Pancreas (tissue), 10 donors: ENCODE data around the gene LCN2. TPM values are rescaled to one million over a fixed set of nuclear protein-coding genes. Genes with fewer than 3 reads are reported as not detected.

Source experiments
- ATAC-seq, 4 donors: fragments of 200-7000 bp; cut with Tn5 transposase; one replicate each; pipeline versions ENCODE4 v1.8.0 to v1.9.1; 2020; ENCODE audit warnings: mild to moderate bottlenecking in 4 of 4, moderate library complexity in 4 of 4
- DNase-seq, 6 donors: peaks; one replicate each; pipeline ENCODE4 v3.0.0-alpha.2; 2020
- FAIRE-seq: peaks from 2 replicates; lab custom pipeline; 2012; peaks lifted over from hg19 to GRCh38; lab: Jason Lieb, UNC
- H3K27ac ChIP-seq, 4 donors: fragments of 200-600 bp; sonication (generic); 1 replicate in 3 of 4; 2 replicates in 1 of 4; pipeline versions ENCODE4 v1.5.0 to v1.8.0; 2020
- H3K27me3 ChIP-seq, 4 donors: fragments of 200-600 bp; one replicate each; pipeline ENCODE4 v1.8.0; 2021
- H3K36me3 ChIP-seq, 3 donors: fragments of 200-600 bp; sonication (generic) in 1 of 3; one replicate each; pipeline versions ENCODE4 v1.5.0 to v1.8.0; 2020 to 2021
- H3K4me1 ChIP-seq, 3 donors: fragments of 200-600 bp; one replicate each; pipeline ENCODE4 v1.8.0; 2021
- H3K4me3 ChIP-seq, 4 donors: fragments of 200-600 bp; sonication (generic) in 2 of 4; one replicate each; pipeline versions ENCODE4 v1.5.0 to v1.8.0; 2020 to 2021
- H3K9me3 ChIP-seq, 4 donors: fragments of 200-600 bp; one replicate each; pipeline ENCODE4 v1.8.0; 2021
- CTCF ChIP-seq, 4 donors: fragments of 200-600 bp; sonication (generic) in 3 of 4; IDR thresholded peaks; one replicate each; pipeline versions ENCODE4 v1.5.0 to v1.8.0; 2021; ENCODE audit warnings: antibody characterized with exemption in 4 of 4
- WGBS, 2 donors: extraction: QIAGEN DNeasy Blood & Tissue Kit; methylation state at CpG; one replicate each; pipeline ENCODE4 v1.1.7; 2013; 5-methylcytosine and 5-hydroxymethylcytosine counted together
- intact Hi-C, 3 donors: fragments of 100-400 bp; cut with DNase I; formaldehyde crosslinking; loops; one replicate each; pipeline versions ENCODE4 v1.11.1 to v1.14.2; 2022
- polyA plus RNA-seq, 2 donors: library from polyadenylated mRNA; stranded (reverse); fragments of 200-250 nt; gene quantifications; one replicate each; pipeline ENCODE4 v1.2.3, GENCODE V29; 2013
- total RNA-seq, 6 donors: library from RNA; stranded (reverse); fragmentation: NEBNext Ultra II Directional in 4 of 6; extraction: Animal tissue kit (Norgen Biotek cat#: 25700) in 4 of 6; gene quantifications; one replicate each; pipeline versions ENCODE4 v1.2.1 to v1.2.4, GENCODE V29; 2021 to 2023
- donor health status: healthy with polysubstance abuse.
- donor health status: DM: no; HTN: no; CAD: no; lungs with moderate emphysema.
- donor health status: DM: no; HTN: no; CAD: no.
- donor health status: control.
- donor health status: control.
- donor health status: Bipolar disorder and iron deficiency.
- donor health status: DM: yes; HTN: yes; CAD: no.
- donor health status: DM: no; HTN: no; CAD: no.
- donor health status: DM: no; HTN: no; CAD: no.
- donor health status: DM: yes; HTN: yes; CAD: no.

LCN2 gene
- total and polyA plus RNA-seq, 8 donors = 6.3 to 158 (median 49.5) TPM

DNA sequence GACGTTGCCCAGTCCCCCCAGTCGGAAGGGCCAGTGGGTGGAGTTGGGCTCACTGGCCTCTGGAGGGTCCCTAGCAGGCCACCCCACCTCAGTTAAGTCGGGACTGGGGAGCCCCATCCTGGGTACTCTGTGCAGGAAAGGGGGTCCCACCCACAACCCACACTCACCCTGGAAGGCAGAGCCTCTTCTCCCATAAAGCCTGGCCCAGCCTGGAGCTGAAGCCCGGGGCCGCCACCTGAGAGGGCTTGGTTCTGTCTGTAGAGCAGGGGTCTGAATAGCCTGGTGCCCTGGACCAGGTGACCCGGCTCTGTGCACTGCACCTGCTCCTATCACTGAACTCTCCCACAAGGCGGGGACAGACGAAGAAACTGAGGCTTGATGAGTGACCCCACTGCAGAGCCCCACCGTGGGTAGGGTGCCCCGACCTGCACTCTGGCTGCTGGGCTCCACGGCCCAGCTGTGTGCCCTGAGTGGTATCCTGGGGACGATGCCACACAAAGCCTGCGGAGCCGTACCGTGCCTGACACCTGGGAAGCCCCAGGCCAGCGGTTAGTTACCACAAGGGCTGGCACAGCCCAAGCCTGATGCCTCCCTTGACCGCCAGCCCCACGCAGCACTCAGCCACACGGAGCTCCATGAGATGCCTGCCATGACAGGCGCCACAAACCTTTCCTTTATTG, 29.1 kb upstream of the LCN2 start:
- ATAC-seq = no peak
- Histone ChIP-seq H3K4me3 (no peak overlapping the region), H3K27ac (peak overlapping the region; percentile 59 to 82 (median 78)), H3K27me3 (no peaks in the 10 kb centered on the region), H3K4me1 (peaks cover 3 to 18% (median 10%) of the 10 kb centered on the region in 3 donors), H3K9me3 (no peaks in the 10 kb centered on the region), H3K36me3 (peaks cover 0 to 25% (median 12%) of the 10 kb centered on the region in 3 donors)
- WGBS, 2 donors = 83 to 86% methylated on average over 20 of the region's 20 CpGs
- intact Hi-C loops = no loop called here
- no peak for TF ChIP-seq CTCF (IDR thresholded peaks at IDR 0.05)
- peak in 4 of 6 donors; percentile 16 to 55 (median 44) for DNase-seq
- FAIRE-seq = no peak

GRCh38 chr9:128120741-128121465, 28.4 kb upstream of the LCN2 start:
- Histone ChIP-seq H3K9me3 (no peaks in the 10 kb centered on the region), H3K4me1 (peaks cover 0 to 19% (median 9%) of the 10 kb centered on the region in 3 donors), H3K27ac (peak overlapping the region in 2 of 4 donors; percentile 77 to 79), H3K36me3 (peaks cover 0 to 25% (median 12%) of the 10 kb centered on the region in 3 donors), H3K27me3 (no peaks in the 10 kb centered on the region), H3K4me3 (no peak overlapping the region)
- no peak for TF ChIP-seq CTCF (IDR thresholded peaks at IDR 0.05)
- ATAC-seq (no peak), DNase-seq (peak in 4 of 6 donors; percentile 20 to 67 (median 50)), FAIRE-seq (no peak)
- intact Hi-C loops = no loop called here
- 87% methylated on average over 24 to 29 of the region's 29 CpGs for WGBS, 2 donors

- FAIRE-seq (no peak), ATAC-seq (no peak), DNase-seq (peak in 1 of 6 donors; percentile 16)
- intact Hi-C loops = no loop called here
- 94 to 96% methylated on average over 5 of the region's 5 CpGs for WGBS, 2 donors
- Histone ChIP-seq H3K9me3 (no peaks in the 10 kb centered on the region), H3K36me3 (peaks cover 0 to 25% (median 12%) of the 10 kb centered on the region in 3 donors), H3K4me1 (peaks cover 0 to 23% (median 12%) of the 10 kb centered on the region in 3 donors), H3K4me3 (no peak overlapping the region), H3K27ac (no peak overlapping the region), H3K27me3 (no peaks in the 10 kb centered on the region)
- no peak for TF ChIP-seq CTCF (IDR thresholded peaks at IDR 0.05)
Measured at GRCh38 chr9:128121466-128121810, 27.8 kb upstream of the LCN2 start.

- intact Hi-C loops = no loop called here
- no peak overlapping the region for H3K27ac ChIP-seq
- FAIRE-seq = no peak
- no peak for TF ChIP-seq CTCF (IDR thresholded peaks at IDR 0.05)
- no peak for ATAC-seq
- no peaks in the 10 kb centered on the region for H3K9me3 ChIP-seq
- peaks cover 0 to 25% (median 12%) of the 10 kb centered on the region in 3 donors for H3K36me3 ChIP-seq
- DNase-seq = peak in 4 of 6 donors; percentile 23 to 64 (median 52)
- H3K4me3 ChIP-seq = no peak overlapping the region
- no peaks in the 10 kb centered on the region for H3K27me3 ChIP-seq
- 88% methylated on average over 27 of the region's 27 CpGs for WGBS, 2 donors
- peaks cover 0 to 28% (median 12%) of the 10 kb centered on the region in 3 donors for H3K4me1 ChIP-seq
Measured at GRCh38 chr9:128121924-128122808, 27.1 kb upstream of the LCN2 start.
